Naive thymus-derived CD4-positive, alpha-beta T cell (primary cell): ENCODE results near the gene NCKAP5L. TPM values are rescaled to one million over a fixed set of nuclear protein-coding genes. Genes with fewer than 3 reads are reported as not detected.

ENCODE experiments used
- ATAC-seq: fragments of 150-1000 bp; cut with Tn5 transposase; 2 replicates; pipeline ENCODE4 v1.10.0; 2021; ENCODE audit warnings: mild to moderate bottlenecking, moderate library complexity
- CTCF ChIA-PET: fragments of 350-600 bp; sonication (Branson Sonifier 250); formaldehyde crosslinking; loops from one replicate; lab custom pipeline; 2021; ENCODE audit warnings: antibody characterized with exemption; lab: Charles Lee
- POLR2A ChIA-PET: fragments of 350-600 bp; sonication (Branson Sonifier 250); formaldehyde crosslinking; loops from one replicate; lab custom pipeline; 2021; ENCODE audit warnings: antibody characterized with exemption, inconsistent platforms; lab: Charles Lee
- DNase-seq, 9 donors: peaks; one replicate each; pipeline versions ENCODE4 v3.0.0 to v3.0.0-alpha.2; 2020 to 2022; ENCODE audit warnings: mixed read lengths in 1 of 9
- H3K27ac ChIP-seq: one replicate; pipeline ENCODE4 v1.7.0; 2013; ENCODE audit warnings: mild to moderate bottlenecking, low read depth, low read length, moderate library complexity
- H3K27me3 ChIP-seq, 2 donors: one replicate each; pipeline ENCODE4 v1.7.0; 2013; ENCODE audit warnings: low read length in 2 of 2, mild to moderate bottlenecking in 2 of 2, moderate library complexity in 2 of 2; ENCODE audit not compliant: control insufficient read depth in 2 of 2, insufficient read depth in 2 of 2
- H3K36me3 ChIP-seq, 3 experiments: 1 replicate in 2 of 3; 2 replicates in 1 of 3; pipeline ENCODE4 v1.7.0; 2013; ENCODE audit warnings: low read length in 3 of 3, mild to moderate bottlenecking in 3 of 3, moderate library complexity in 1 of 3; ENCODE audit not compliant: insufficient read depth in 3 of 3, control insufficient read depth in 2 of 3
- H3K4me1 ChIP-seq, 2 donors: one replicate each; pipeline ENCODE4 v1.7.0; 2013; ENCODE audit warnings: low read length in 2 of 2, mild to moderate bottlenecking in 2 of 2, moderate library complexity in 1 of 2; ENCODE audit not compliant: control insufficient read depth in 2 of 2, insufficient read depth in 2 of 2
- H3K4me3 ChIP-seq: 2 replicates; pipeline ENCODE4 v1.7.0; 2013; ENCODE audit warnings: mild to moderate bottlenecking, low read length
- H3K9me3 ChIP-seq, 3 experiments: 1 replicate in 2 of 3; 2 replicates in 1 of 3; pipeline ENCODE4 v1.7.0; 2013; ENCODE audit warnings: low read length in 3 of 3; ENCODE audit not compliant: control insufficient read depth in 2 of 3
- H3K27ac Mint-ChIP-seq, 9 donors: one replicate each; pipeline ENCODE4 v1.8.0; 2020 to 2022; ENCODE audit warnings: mixed read lengths in 9 of 9, mild to moderate bottlenecking in 8 of 9, moderate library complexity in 5 of 9, inconsistent platforms in 2 of 9
- H3K27me3 Mint-ChIP-seq, 5 donors: one replicate each; pipeline ENCODE4 v1.8.0; 2021 to 2022; ENCODE audit warnings: mixed read lengths in 5 of 5, mild to moderate bottlenecking in 1 of 5
- H3K36me3 Mint-ChIP-seq, 5 donors: one replicate each; pipeline ENCODE4 v1.8.0; 2020 to 2022; ENCODE audit warnings: mixed read lengths in 5 of 5, mild to moderate bottlenecking in 3 of 5, inconsistent platforms in 1 of 5
- H3K4me1 Mint-ChIP-seq, 7 donors: one replicate each; pipeline ENCODE4 v1.8.0; 2020 to 2022; ENCODE audit warnings: mixed read lengths in 7 of 7, mild to moderate bottlenecking in 3 of 7, inconsistent platforms in 1 of 7
- H3K4me3 Mint-ChIP-seq, 10 donors: one replicate each; pipeline ENCODE4 v1.8.0; 2020 to 2022; ENCODE audit warnings: mild to moderate bottlenecking in 10 of 10, mixed read lengths in 10 of 10, moderate library complexity in 6 of 10, inconsistent platforms in 2 of 10
- H3K9me3 Mint-ChIP-seq, 11 donors: one replicate each; pipeline ENCODE4 v1.8.0; 2020 to 2022; ENCODE audit warnings: mixed read lengths in 11 of 11, mild to moderate bottlenecking in 4 of 11, inconsistent platforms in 1 of 11, moderate library complexity in 1 of 11
- intact Hi-C, 2 donors: fragments of 100-400 bp; cut with micrococcal nuclease; formaldehyde crosslinking; loops; one replicate each; pipeline ENCODE4 v1.15.1; 2023
- polyA plus RNA-seq, 2 donors: library from polyadenylated mRNA; unstranded; fragments of 300-500 nt; fragmentation: Illumina TruSeq; gene quantifications; one replicate each; pipeline ENCODE4 v1.2.3, GENCODE V29; 2021
- total RNA-seq, 6 experiments: library from RNA in 5 of 6; stranded (reverse) in 5 of 6; gene quantifications; 1 replicate in 5 of 6; 2 replicates in 1 of 6; pipeline ENCODE4 v1.2.3 and lab custom pipeline; 2021 to 2026

The NCKAP5L gene
- total and polyA plus RNA-seq, 7 experiments from 2014 or later = 1.8 to 27.5 (median 11.0) TPM

- no peaks in the 10 kb centered on the region for H3K27me3 Mint-ChIP-seq
- H3K9me3 Mint-ChIP-seq = no peaks in the 10 kb centered on the region
- Histone ChIP-seq H3K9me3 (no peaks in the 10 kb centered on the region), H3K4me1 (no peaks in the 10 kb centered on the region), H3K4me3 (no peak overlapping the region), H3K27ac (no peak overlapping the region), H3K27me3 (no peaks in the 10 kb centered on the region), H3K36me3 (peaks cover 0 to 34% (median 0%) of the 10 kb centered on the region in 3 experiments)
- DNase-seq (no peak), ATAC-seq (no peak)
- ChIA-PET POLR2A (no interaction called here), CTCF (no interaction called here)
- no peaks in the 10 kb centered on the region for H3K4me1 Mint-ChIP-seq
- peaks cover 0 to 14% (median 3%) of the 10 kb centered on the region in 5 donors for H3K36me3 Mint-ChIP-seq
- peak overlapping the region in 1 of 9 donors; percentile 33 for H3K27ac Mint-ChIP-seq
- intact Hi-C loops = no loop called here
- H3K4me3 Mint-ChIP-seq = no peak overlapping the region
These were observed 33.2 kb downstream of the NCKAP5L start for GRCh38 chr12:49794811-49795653.

GRCh38 chr12:49794021-49794420 is 34.2 kb downstream of the NCKAP5L start:
- ChIA-PET CTCF (no interaction called here), POLR2A (no interaction called here)
- no peak overlapping the region for H3K4me3 ChIP-seq
- Mint-ChIP-seq H3K9me3 (no peaks in the 10 kb centered on the region), H3K4me3 (no peak overlapping the region), H3K27me3 (no peaks in the 10 kb centered on the region), H3K4me1 (no peaks in the 10 kb centered on the region), H3K27ac (no peak overlapping the region), H3K36me3 (peaks cover 0 to 7% (median 3%) of the 10 kb centered on the region in 5 donors)
- peaks cover 0 to 34% (median 0%) of the 10 kb centered on the region in 3 experiments for H3K36me3 ChIP-seq
- H3K27ac ChIP-seq = no peak overlapping the region
- intact Hi-C loops = no loop called here
- no peak for DNase-seq
- H3K4me1 ChIP-seq = no peaks in the 10 kb centered on the region
- no peaks in the 10 kb centered on the region for H3K27me3 ChIP-seq
- no peak for ATAC-seq
- no peaks in the 10 kb centered on the region for H3K9me3 ChIP-seq

DNA sequence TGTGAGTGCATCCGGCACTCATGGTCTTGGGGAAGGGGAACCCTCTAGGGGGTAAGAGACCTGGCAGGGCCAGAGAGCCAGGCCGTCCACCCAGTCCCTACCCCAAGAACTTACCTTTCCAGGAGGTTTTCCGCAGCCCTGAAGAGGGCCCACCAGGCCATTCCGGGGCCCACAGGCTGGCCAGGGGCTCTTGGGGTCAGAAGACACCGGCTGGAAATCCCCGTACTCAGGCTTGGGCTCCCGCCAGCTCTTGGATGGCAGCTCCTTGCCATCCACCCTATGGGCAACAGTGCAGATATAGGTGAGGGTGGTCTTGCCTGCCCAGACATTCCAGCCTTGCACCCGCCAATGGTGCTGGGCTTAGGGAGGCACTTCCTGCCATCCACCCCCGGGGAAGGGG is 34.6 kb downstream of the NCKAP5L start:
- Histone ChIP-seq H3K4me3 (no peak overlapping the region), H3K9me3 (no peaks in the 10 kb centered on the region), H3K36me3 (peaks cover 0 to 33% (median 0%) of the 10 kb centered on the region in 3 experiments), H3K27me3 (no peaks in the 10 kb centered on the region), H3K4me1 (no peaks in the 10 kb centered on the region), H3K27ac (no peak overlapping the region)
- no peak overlapping the region for H3K4me3 Mint-ChIP-seq
- no peak overlapping the region for H3K27ac Mint-ChIP-seq
- DNase-seq (no peak), ATAC-seq (no peak)
- H3K4me1 Mint-ChIP-seq = no peaks in the 10 kb centered on the region
- ChIA-PET POLR2A (no interaction called here), CTCF (no interaction called here)
- H3K27me3 Mint-ChIP-seq = no peaks in the 10 kb centered on the region
- peaks cover 0 to 4% (median 3%) of the 10 kb centered on the region in 5 donors for H3K36me3 Mint-ChIP-seq
- intact Hi-C loops = no loop called here
- no peaks in the 10 kb centered on the region for H3K9me3 Mint-ChIP-seq

GRCh38 chr12:49792976-49793580 is 35.1 kb downstream of the NCKAP5L start:
- H3K27me3 Mint-ChIP-seq = no peaks in the 10 kb centered on the region
- H3K9me3 Mint-ChIP-seq = no peaks in the 10 kb centered on the region
- POLR2A ChIA-PET = no interaction called here
- no peak overlapping the region for H3K4me3 Mint-ChIP-seq
- Histone ChIP-seq H3K4me1 (no peaks in the 10 kb centered on the region), H3K9me3 (no peaks in the 10 kb centered on the region), H3K4me3 (no peak overlapping the region), H3K27ac (no peak overlapping the region), H3K36me3 (peaks cover 0 to 28% (median 0%) of the 10 kb centered on the region in 3 experiments), H3K27me3 (no peaks in the 10 kb centered on the region)
- CTCF ChIA-PET = interaction anchor here (0.7 kb wide), 1 partner anchor 11 kb away, joined by 3 read pairs; no protein-coding TSS in a partner anchor
- DNase-seq (no peak), ATAC-seq (no peak)
- H3K27ac Mint-ChIP-seq = no peak overlapping the region
- no peaks in the 10 kb centered on the region for H3K4me1 Mint-ChIP-seq
- peaks cover 0 to 4% (median 3%) of the 10 kb centered on the region in 5 donors for H3K36me3 Mint-ChIP-seq
- intact Hi-C loops = no loop called here

DNA sequence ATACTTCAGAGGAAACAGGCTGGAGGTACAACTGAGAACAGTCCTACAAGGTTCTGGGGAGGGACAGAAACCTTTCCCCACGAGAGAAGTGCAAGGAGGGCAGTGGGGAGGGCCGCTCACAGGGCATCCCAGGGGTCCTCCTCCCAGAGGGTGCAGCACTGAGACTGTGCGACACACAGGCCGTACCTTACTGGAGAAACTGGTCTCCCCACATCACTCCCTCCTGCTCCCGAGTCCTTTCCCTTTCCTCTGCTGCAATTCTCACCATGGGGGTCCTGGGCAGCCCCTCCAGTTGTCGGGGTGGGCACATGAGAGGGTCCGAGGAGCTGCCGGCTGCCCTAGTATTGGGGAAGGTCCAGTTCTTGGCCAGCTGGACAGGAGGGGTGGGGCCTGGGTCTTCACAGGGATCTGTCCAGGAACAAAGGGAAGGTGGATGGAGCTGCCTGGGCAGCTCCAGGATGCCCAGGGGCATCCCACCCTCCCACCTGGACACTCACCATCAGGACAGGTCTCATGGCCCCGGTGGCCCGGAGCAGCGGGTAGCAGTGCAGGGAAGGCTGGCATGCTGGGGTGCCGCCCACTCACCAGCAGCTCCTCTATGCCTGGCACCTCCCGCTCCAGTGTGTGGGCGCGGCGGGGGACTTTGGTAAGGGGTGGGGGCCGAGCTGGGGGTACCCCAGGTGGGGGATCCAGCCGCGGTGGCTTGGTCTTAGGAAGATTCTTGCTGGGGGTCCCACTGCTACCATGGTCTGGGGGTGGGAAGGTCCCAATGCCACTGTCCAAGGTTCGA is 35.8 kb downstream of the NCKAP5L start:
- H3K27me3 Mint-ChIP-seq = peaks cover 0 to 3% (median 0%) of the 10 kb centered on the region in 5 donors
- Histone ChIP-seq H3K4me1 (no peaks in the 10 kb centered on the region), H3K4me3 (no peak overlapping the region), H3K27me3 (no peaks in the 10 kb centered on the region), H3K9me3 (no peaks in the 10 kb centered on the region), H3K36me3 (peaks cover 0 to 21% (median 0%) of the 10 kb centered on the region in 3 experiments), H3K27ac (no peak overlapping the region)
- ATAC-seq = no peak
- no peaks in the 10 kb centered on the region for H3K4me1 Mint-ChIP-seq
- DNase-seq = no peak
- POLR2A ChIA-PET = no interaction called here
- intact Hi-C loops = no loop called here
- peaks cover 0 to 9% (median 8%) of the 10 kb centered on the region in 5 donors for H3K36me3 Mint-ChIP-seq
- no peak overlapping the region for H3K27ac Mint-ChIP-seq
- no peak overlapping the region for H3K4me3 Mint-ChIP-seq
- H3K9me3 Mint-ChIP-seq = peaks cover 0 to 5% (median 3%) of the 10 kb centered on the region in 11 donors
- CTCF ChIA-PET = interaction anchor here (0.7 kb wide), 1 partner anchor 11 kb away, joined by 3 read pairs; no protein-coding TSS in a partner anchor

DNA sequence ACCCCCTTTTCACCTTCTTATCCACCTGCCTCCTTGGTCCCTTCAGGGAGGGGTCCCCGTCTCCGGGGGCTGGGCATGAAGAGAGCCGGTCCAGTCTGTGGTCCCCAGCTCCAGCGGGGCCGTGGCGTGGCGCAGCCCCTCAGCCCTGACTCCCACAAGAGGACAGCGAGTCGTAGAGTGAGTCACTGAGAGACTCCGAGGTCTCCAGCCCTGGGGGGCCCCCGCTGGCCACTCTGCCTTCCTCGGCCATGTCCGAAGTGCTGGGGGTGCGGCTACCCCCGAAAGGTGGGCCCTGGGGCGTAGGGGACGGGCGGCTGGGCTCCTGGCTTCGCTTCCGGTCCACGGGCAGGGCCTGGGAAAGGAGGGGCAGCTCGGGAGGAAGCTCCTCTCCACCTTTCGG is 36.5 kb downstream of the NCKAP5L start:
- Mint-ChIP-seq H3K9me3 (peaks cover 0 to 6% (median 4%) of the 10 kb centered on the region in 11 donors), H3K27ac (no peak overlapping the region), H3K4me1 (no peaks in the 10 kb centered on the region), H3K36me3 (peaks cover 0 to 10% (median 8%) of the 10 kb centered on the region in 5 donors), H3K27me3 (peaks cover 0 to 3% (median 0%) of the 10 kb centered on the region in 5 donors), H3K4me3 (no peak overlapping the region)
- peaks cover 0 to 14% (median 0%) of the 10 kb centered on the region in 3 experiments for H3K36me3 ChIP-seq
- no peaks in the 10 kb centered on the region for H3K27me3 ChIP-seq
- no peak for DNase-seq
- no peaks in the 10 kb centered on the region for H3K4me1 ChIP-seq
- no peak overlapping the region for H3K27ac ChIP-seq
- CTCF ChIA-PET = no interaction called here
- no peak overlapping the region for H3K4me3 ChIP-seq
- POLR2A ChIA-PET = no interaction called here
- intact Hi-C loops = no loop called here
- no peaks in the 10 kb centered on the region for H3K9me3 ChIP-seq
- no peak for ATAC-seq
